Measurements from ENCODE around the gene ANGPTL2.
"Not testable (repeated sequence)": the region's sequence is repeated elsewhere in the genome, so short reads cannot be mapped to it uniquely, and the experiment has no call there.

ANGPTL2 gene

GRCh38 chr9:127149463-127150390, 27.3 kb upstream of the ANGPTL2 start:
- H3K9ac ChIP-seq = no peak overlapping the region
- H3K4me1 ChIP-seq = peaks cover 15 to 19% (median 16%) of the 10 kb centered on the region in 10 experiments
- peaks cover 0 to 23% (median 0%) of the 10 kb centered on the region in 11 experiments; a peak in 2 of 22 replicates for H3K27me3 ChIP-seq
- no peak overlapping the region for H3K4me3 ChIP-seq
- TF ChIP-seq Cebpa-rat (IDR thresholded peaks at IDR 0.05) = no peak
- H3K9me3 ChIP-seq (replicated peaks in 1 of 11) = 0 out of 22 replicates have a peak, but pooled peaks cover 0 to 4% (median 0%) of the 10 kb centered on the region in 11 experiments
- H4K20me1 ChIP-seq = no peaks in the 10 kb centered on the region
- H3K4me2 ChIP-seq = no peak overlapping the region
- no peak overlapping the region for H3K27ac ChIP-seq
- H3K36me3 ChIP-seq = no peaks in the 10 kb centered on the region

DNA sequence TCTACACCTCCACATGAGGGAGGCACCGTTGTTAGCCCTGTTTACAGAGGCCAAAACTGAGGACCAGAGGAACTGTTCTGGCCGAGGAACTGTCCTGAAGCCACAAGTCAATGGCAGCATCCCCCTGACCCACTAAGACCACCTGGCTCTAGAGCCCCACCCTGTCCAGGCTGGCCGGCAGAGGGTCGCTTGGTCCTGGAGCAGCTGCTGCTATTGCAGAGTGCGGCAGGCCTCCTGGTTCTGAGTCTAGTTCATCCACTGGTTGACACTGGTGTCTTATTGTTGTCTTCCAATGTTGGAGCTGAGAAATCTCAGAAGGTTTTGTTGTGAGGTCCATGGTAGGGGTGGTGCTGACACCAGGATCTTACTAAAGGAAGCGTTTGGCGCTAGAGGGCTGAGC, 26.6 kb upstream of the ANGPTL2 start:
- Histone ChIP-seq H3K27me3 (peaks cover 0 to 23% (median 0%) of the 10 kb centered on the region in 11 experiments; a peak in 2 of 22 replicates), H3K27ac (no peak overlapping the region), H3K4me2 (no peak overlapping the region), H4K20me1 (no peaks in the 10 kb centered on the region), H3K9ac (no peak overlapping the region), H3K4me3 (no peak overlapping the region), H3K4me1 (peaks cover 8 to 11% (median 9%) of the 10 kb centered on the region in 10 experiments), H3K9me3 (replicated peaks in 1 of 11) (0 out of 22 replicates have a peak, but pooled peaks cover 0 to 4% (median 0%) of the 10 kb centered on the region in 11 experiments), H3K36me3 (no peaks in the 10 kb centered on the region)
- TF ChIP-seq Cebpa-rat (IDR thresholded peaks at IDR 0.05) = no peak

GRCh38 chr9:127148014-127148413, 25.6 kb upstream of the ANGPTL2 start:
- Histone ChIP-seq H3K4me3 (no peak overlapping the region), H3K4me1 (peaks cover 0 to 1% (median 0%) of the 10 kb centered on the region in 10 experiments; a peak in 1 of 20 replicates), H3K4me2 (no peak overlapping the region), H3K9ac (no peak overlapping the region), H4K20me1 (no peaks in the 10 kb centered on the region), H3K9me3 (replicated peaks in 1 of 11) (0 out of 22 replicates have a peak, but pooled peaks cover 0 to 4% (median 0%) of the 10 kb centered on the region in 11 experiments), H3K27me3 (peaks cover 0 to 23% (median 0%) of the 10 kb centered on the region in 11 experiments; a peak in 2 of 22 replicates), H3K27ac (no peak overlapping the region), H3K36me3 (no peaks in the 10 kb centered on the region)
- no peak for TF ChIP-seq Cebpa-rat (IDR thresholded peaks at IDR 0.05)

DNA sequence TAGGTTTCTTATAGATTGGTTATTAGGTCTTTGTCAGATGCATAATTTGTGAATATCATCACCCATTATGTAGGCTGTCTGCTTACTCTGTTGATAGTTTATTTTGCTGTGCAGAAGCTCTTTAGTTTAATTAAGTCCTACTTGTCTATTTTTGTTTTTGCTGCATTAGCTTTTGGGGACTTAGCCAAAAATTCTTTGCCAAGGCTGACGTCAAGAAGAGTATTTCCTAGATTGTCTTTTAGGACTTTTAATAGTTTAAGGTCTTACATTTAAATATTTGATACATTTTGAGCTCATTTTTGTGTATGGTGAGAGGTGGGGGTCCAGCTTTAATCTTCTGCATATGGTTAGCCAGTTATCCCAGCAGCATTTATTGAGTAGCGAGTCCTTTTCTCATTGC, 24.8 kb upstream of the ANGPTL2 start:
- Histone ChIP-seq H3K9ac (no peak overlapping the region), H3K27me3 (peaks cover 0 to 19% (median 0%) of the 10 kb centered on the region in 11 experiments; a peak in 2 of 22 replicates), H4K20me1 (no peaks in the 10 kb centered on the region), H3K36me3 (no peaks in the 10 kb centered on the region), H3K4me3 (no peak overlapping the region), H3K9me3 (replicated peaks in 1 of 11) (0 out of 22 replicates have a peak, but pooled peaks cover 0 to 4% (median 0%) of the 10 kb centered on the region in 11 experiments), H3K4me1 (no peaks in the 10 kb centered on the region), H3K27ac (no peak overlapping the region), H3K4me2 (no peak overlapping the region)
- TF ChIP-seq Cebpa-rat (IDR thresholded peaks at IDR 0.05) = no peak

DNA sequence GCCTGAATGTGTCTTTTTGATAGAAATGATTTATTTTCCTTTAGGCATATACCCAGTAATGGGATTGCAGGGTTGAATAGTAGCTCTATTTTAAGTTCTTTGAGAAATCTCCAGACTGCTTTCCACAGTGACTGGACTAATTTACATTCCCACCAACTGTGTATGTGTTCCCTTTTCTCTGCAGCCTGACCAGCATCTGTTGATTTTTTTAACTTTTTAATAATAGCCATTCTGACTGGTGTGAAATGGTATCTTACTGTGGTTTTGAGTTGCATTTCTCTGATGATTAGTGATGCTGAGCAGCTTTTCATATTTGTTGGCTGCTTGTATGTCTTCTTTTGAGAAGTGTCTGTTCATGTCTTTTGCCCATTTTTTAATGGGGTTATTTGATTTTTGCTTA, 24.4 kb upstream of the ANGPTL2 start:
- H3K4me3 ChIP-seq; H4K20me1 ChIP-seq; H3K27ac ChIP-seq; H3K9me3 ChIP-seq (replicated peaks in 1 of 11); H3K9ac ChIP-seq; H3K36me3 ChIP-seq; H3K4me1 ChIP-seq; H3K4me2 ChIP-seq: not testable (repeated sequence)
- peaks cover 0 to 15% (median 0%) of the 10 kb centered on the region in 11 experiments; a peak in 2 of 22 replicates for H3K27me3 ChIP-seq

GRCh38 chr9:127144670-127145445, 22.4 kb upstream of the ANGPTL2 start:
- Histone ChIP-seq H3K9me3 (replicated peaks in 1 of 11) (0 out of 22 replicates have a peak, but pooled peaks cover 0 to 4% (median 0%) of the 10 kb centered on the region in 11 experiments), H4K20me1 (no peaks in the 10 kb centered on the region), H3K9ac (no peak overlapping the region), H3K36me3 (no peaks in the 10 kb centered on the region), H3K4me1 (no peaks in the 10 kb centered on the region), H3K27ac (no peak overlapping the region), H3K27me3 (peaks cover 0 to 15% (median 0%) of the 10 kb centered on the region in 11 experiments; a peak in 2 of 22 replicates), H3K4me3 (no peak overlapping the region), H3K4me2 (no peak overlapping the region)
- TF ChIP-seq Cebpa-rat (IDR thresholded peaks at IDR 0.05) = no peak

- Histone ChIP-seq H3K36me3 (no peaks in the 10 kb centered on the region), H3K4me1 (no peaks in the 10 kb centered on the region), H3K4me2 (no peak overlapping the region), H3K9ac (no peak overlapping the region), H3K9me3 (replicated peaks in 1 of 11) (0 out of 22 replicates have a peak, but pooled peaks cover 0 to 4% (median 0%) of the 10 kb centered on the region in 11 experiments), H3K27me3 (0 out of 22 replicates have a peak, but pooled peaks cover 0 to 7% (median 0%) of the 10 kb centered on the region in 11 experiments), H3K4me3 (no peak overlapping the region), H3K27ac (no peak overlapping the region), H4K20me1 (no peaks in the 10 kb centered on the region)
- no peak for TF ChIP-seq Cebpa-rat (IDR thresholded peaks at IDR 0.05)
These were observed 21.6 kb upstream of the ANGPTL2 start for GRCh38 chr9:127143920-127144465.

- H3K27me3 ChIP-seq = 0 out of 22 replicates have a peak, but pooled peaks cover 0 to 9% (median 0%) of the 10 kb centered on the region in 11 experiments
- H3K27ac ChIP-seq = no peak overlapping the region
- no peaks in the 10 kb centered on the region for H3K36me3 ChIP-seq
- no peaks in the 10 kb centered on the region for H4K20me1 ChIP-seq
- H3K4me1 ChIP-seq = no peaks in the 10 kb centered on the region
- 0 out of 22 replicates have a peak, but pooled peaks cover 0 to 4% (median 0%) of the 10 kb centered on the region in 11 experiments for H3K9me3 ChIP-seq (replicated peaks in 1 of 11)
- no peak for TF ChIP-seq Cebpa-rat (IDR thresholded peaks at IDR 0.05)
- H3K9ac ChIP-seq = no peak overlapping the region
- H3K4me2 ChIP-seq = no peak overlapping the region
- H3K4me3 ChIP-seq = no peak overlapping the region
These were observed 20.6 kb upstream of the ANGPTL2 start for GRCh38 chr9:127142931-127143464.

Data from BLaER1 treated with 17β-estradiol and CSF1 and Interleukin-3, amounts not matched to agents 10 nM and 100 nM (cell line).